WTC11 (cell line): ENCODE results near the gene LYSMD3. TPM values are rescaled to one million over a fixed set of nuclear protein-coding genes. Genes with fewer than 3 reads are reported as not detected.
A peak's percentile ranks its signal among the peaks of the same experiment; 100 is the strongest.

Experiments used
- ATAC-seq: fragments of 200-7000 bp; cut with Tn5 transposase; 2 replicates; pipeline ENCODE4 v1.10.0; 2021; ENCODE audit warnings: mild to moderate bottlenecking, moderate library complexity
- CTCF ChIA-PET: fragments of 300-600 bp; sonication (Branson Sonifier 250); formaldehyde crosslinking; loops from one replicate; lab custom pipeline; 2021; ENCODE audit warnings: antibody characterized with exemption; lab: Charles Lee
- POLR2A ChIA-PET: fragments of 350-600 bp; sonication (Branson Sonifier 250); formaldehyde crosslinking; loops from one replicate; lab custom pipeline; 2021; ENCODE audit warnings: antibody characterized with exemption; lab: Charles Lee
- DNase-seq: peaks from one replicate; pipeline ENCODE4 v3.0.0; 2021; ENCODE audit warnings: low spot score
- H3K27ac Mint-ChIP-seq: 2 replicates; pipeline ENCODE4 v1.8.0; 2021; ENCODE audit warnings: mixed read lengths
- H3K27me3 Mint-ChIP-seq: 2 replicates; pipeline ENCODE4 v1.8.0; 2021; ENCODE audit warnings: low read depth, mild to moderate bottlenecking, moderate library complexity, mixed read lengths
- H3K36me3 Mint-ChIP-seq: 2 replicates; pipeline ENCODE4 v1.8.0; 2021; ENCODE audit warnings: mixed read lengths
- H3K4me1 Mint-ChIP-seq: 2 replicates; pipeline ENCODE4 v1.8.0; 2022; ENCODE audit warnings: mixed read lengths
- H3K4me3 Mint-ChIP-seq: 2 replicates; pipeline ENCODE4 v1.8.0; 2021; ENCODE audit warnings: mild to moderate bottlenecking, moderate library complexity, mixed read lengths
- H3K9me3 Mint-ChIP-seq: 2 replicates; pipeline ENCODE4 v1.8.0; 2021; ENCODE audit warnings: mixed read lengths
- ATF1 ChIP-seq: sonication (generic); formaldehyde crosslinking; IDR thresholded peaks from 2 replicates; pipeline ENCODE4 v1.8.1; 2023; ENCODE audit warnings: mild to moderate bottlenecking, moderate library complexity, missing genetic modification reagents
- CREB1 ChIP-seq: sonication (generic); formaldehyde crosslinking; IDR thresholded peaks from 2 replicates; pipeline ENCODE4 v1.8.0; 2023; ENCODE audit warnings: mild to moderate bottlenecking, missing genetic modification reagents
- CREM ChIP-seq: sonication (generic); formaldehyde crosslinking; IDR thresholded peaks from 2 replicates; pipeline ENCODE4 v1.8.1; 2022; ENCODE audit warnings: mild to moderate bottlenecking, missing genetic modification reagents, moderate library complexity
- FOXP1 ChIP-seq: sonication (generic); formaldehyde crosslinking; IDR thresholded peaks from 2 replicates; pipeline ENCODE4 v1.8.0; 2022; ENCODE audit warnings: missing genetic modification reagents, mild to moderate bottlenecking, moderate library complexity, borderline replicate concordance
- MXD4 ChIP-seq: fragments of 250-450 bp; sonication (Bioruptor Pico); IDR thresholded peaks from 2 replicates; pipeline ENCODE4 v1.8.0; 2021; ENCODE audit warnings: mild to moderate bottlenecking, moderate library complexity, borderline replicate concordance
- OVOL2 ChIP-seq: fragments of 250-450 bp; sonication (Bioruptor Pico); IDR thresholded peaks from 2 replicates; pipeline ENCODE4 v1.9.0; 2021; ENCODE audit warnings: mild to moderate bottlenecking, borderline replicate concordance
- RELA ChIP-seq: sonication (generic); formaldehyde crosslinking; IDR thresholded peaks from 2 replicates; pipeline ENCODE4 v1.8.1; 2022; ENCODE audit warnings: missing genetic modification reagents, mild to moderate bottlenecking, borderline replicate concordance
- RORB ChIP-seq: fragments of 250-450 bp; sonication (Bioruptor Pico); IDR thresholded peaks from 2 replicates; pipeline ENCODE4 v1.9.0; 2021; ENCODE audit warnings: mild to moderate bottlenecking
- ZNF121 ChIP-seq: sonication (generic); formaldehyde crosslinking; IDR thresholded peaks from 2 replicates; pipeline ENCODE4 v1.8.0; 2023; ENCODE audit warnings: missing genetic modification reagents
- ZNF219 ChIP-seq: sonication (generic); formaldehyde crosslinking; IDR thresholded peaks from 2 replicates; pipeline ENCODE4 v1.8.0; 2023; ENCODE audit warnings: missing genetic modification reagents, mild to moderate bottlenecking, borderline replicate concordance
- ZNF263 ChIP-seq: sonication (generic); formaldehyde crosslinking; IDR thresholded peaks from 2 replicates; pipeline ENCODE4 v1.8.1; 2022; ENCODE audit warnings: low read depth, mild to moderate bottlenecking, moderate library complexity, missing genetic modification reagents
- total RNA-seq: library from RNA; stranded (reverse); gene quantifications from 3 replicates; pipeline ENCODE4 v1.2.3, GENCODE V29; 2021
- TF ChIP-seq, protein P1 (sequence below): sonication (generic); formaldehyde crosslinking; IDR thresholded peaks from 2 replicates; pipeline ENCODE4 v1.8.0; 2022; ENCODE audit warnings: mild to moderate bottlenecking, missing genetic modification reagents
- TF ChIP-seq, protein P2 (sequence below): sonication (generic); formaldehyde crosslinking; IDR thresholded peaks from 2 replicates; pipeline ENCODE4 v1.8.0; 2023; ENCODE audit warnings: mild to moderate bottlenecking, missing genetic modification reagents
- TF ChIP-seq, protein P3 (sequence below): fragments of 250-450 bp; sonication (Bioruptor Pico); conservative IDR thresholded peaks from 2 replicates; pipeline ENCODE4 v1.9.0; 2021; ENCODE audit warnings: mild to moderate bottlenecking
- TF ChIP-seq, protein P4 (sequence below): fragments of 250-450 bp; sonication (Bioruptor Pico); IDR thresholded peaks from 2 replicates; pipeline ENCODE4 v1.9.0; 2021; ENCODE audit warnings: mild to moderate bottlenecking
- TF ChIP-seq, protein P5 (sequence below): fragments of 250-450 bp; sonication (Bioruptor Pico); IDR thresholded peaks from 2 replicates; pipeline ENCODE4 v1.8.0; 2021; ENCODE audit warnings: mild to moderate bottlenecking
- TF ChIP-seq, protein P6 (sequence below): sonication (generic); formaldehyde crosslinking; IDR thresholded peaks from 2 replicates; pipeline ENCODE4 v1.8.0; 2022; ENCODE audit warnings: missing genetic modification reagents

LYSMD3 gene
- total RNA-seq, 1 experiment from 2014 or later: 15.8 TPM

DNA sequence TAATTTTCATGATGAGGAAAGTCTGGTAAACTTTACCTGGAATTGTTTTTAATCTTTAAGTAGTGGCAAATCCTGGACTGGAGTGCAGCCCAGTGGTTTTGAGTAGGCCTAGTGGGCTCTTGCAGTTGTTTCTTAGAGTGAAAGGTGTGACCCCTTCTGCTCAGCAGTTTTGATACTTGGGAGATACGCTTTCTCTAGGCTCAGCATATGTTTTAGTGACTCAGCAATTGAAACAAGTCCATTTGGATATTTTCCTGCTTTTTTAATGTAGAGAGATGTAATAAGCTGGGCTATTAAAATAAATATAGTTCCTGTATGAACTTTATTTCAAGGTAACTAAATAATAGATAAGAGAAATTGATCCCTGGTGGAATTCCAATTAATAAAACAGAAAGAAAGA lies 48.7 kb downstream of the LYSMD3 start (continued):
- TF ChIP-seq FOXP1 (CRISPR knock-in tag): no peak
- TF ChIP-seq ZNF121 (CRISPR knock-in tag): no peak
- TF ChIP-seq RORB (CRISPR knock-in tag): no peak
- no peak for TF ChIP-seq CREB1 (CRISPR knock-in tag)
- TF ChIP-seq, protein P1, sequence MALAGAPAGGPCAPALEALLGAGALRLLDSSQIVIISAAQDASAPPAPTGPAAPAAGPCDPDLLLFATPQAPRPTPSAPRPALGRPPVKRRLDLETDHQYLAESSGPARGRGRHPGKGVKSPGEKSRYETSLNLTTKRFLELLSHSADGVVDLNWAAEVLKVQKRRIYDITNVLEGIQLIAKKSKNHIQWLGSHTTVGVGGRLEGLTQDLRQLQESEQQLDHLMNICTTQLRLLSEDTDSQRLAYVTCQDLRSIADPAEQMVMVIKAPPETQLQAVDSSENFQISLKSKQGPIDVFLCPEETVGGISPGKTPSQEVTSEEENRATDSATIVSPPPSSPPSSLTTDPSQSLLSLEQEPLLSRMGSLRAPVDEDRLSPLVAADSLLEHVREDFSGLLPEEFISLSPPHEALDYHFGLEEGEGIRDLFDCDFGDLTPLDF (CRISPR knock-in tag): no peak

DNA sequence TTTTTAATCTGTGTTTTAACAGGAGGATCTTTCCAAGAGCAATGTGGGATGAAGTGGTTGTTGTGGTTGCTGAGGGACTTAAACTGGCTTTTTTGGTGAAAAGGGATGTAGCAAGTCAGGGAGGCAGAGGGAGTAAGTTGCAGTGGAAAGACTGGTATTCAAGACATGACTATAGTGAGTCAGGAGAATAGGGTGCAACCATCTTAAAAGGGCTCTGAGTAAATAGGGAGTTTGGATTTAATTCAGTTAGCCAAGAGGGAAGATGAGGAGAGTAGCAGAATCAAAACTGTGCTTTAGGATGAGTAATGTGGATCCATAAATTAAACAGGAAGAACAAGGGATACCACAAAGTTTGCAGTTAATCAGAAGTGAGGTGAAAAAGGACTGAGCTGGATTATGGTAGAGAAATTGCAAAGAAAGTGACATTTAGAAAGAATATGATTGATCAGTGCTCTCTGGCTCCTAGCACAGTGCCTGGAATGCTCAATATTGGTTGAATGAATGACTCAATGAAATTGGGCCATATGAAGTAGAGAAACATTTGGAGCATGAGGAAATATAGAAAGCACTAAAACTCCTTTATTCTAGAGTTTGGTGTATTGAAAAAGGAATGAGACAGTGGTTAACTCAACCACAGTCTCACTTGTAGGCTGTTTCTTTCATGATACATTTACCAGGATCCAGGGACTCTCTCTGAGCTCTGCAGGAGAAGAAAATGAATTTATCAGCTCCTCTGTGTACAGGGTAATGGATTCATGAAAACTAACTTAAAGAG lies 49.6 kb downstream of the LYSMD3 start:
- POLR2A ChIA-PET: no interaction called here
- CTCF ChIA-PET: no interaction called here
- no peak for TF ChIP-seq CREM (CRISPR knock-in tag)
- TF ChIP-seq OVOL2 (CRISPR knock-in tag): no peak
- no peak for TF ChIP-seq MXD4 (CRISPR knock-in tag)
- TF ChIP-seq, protein P2, sequence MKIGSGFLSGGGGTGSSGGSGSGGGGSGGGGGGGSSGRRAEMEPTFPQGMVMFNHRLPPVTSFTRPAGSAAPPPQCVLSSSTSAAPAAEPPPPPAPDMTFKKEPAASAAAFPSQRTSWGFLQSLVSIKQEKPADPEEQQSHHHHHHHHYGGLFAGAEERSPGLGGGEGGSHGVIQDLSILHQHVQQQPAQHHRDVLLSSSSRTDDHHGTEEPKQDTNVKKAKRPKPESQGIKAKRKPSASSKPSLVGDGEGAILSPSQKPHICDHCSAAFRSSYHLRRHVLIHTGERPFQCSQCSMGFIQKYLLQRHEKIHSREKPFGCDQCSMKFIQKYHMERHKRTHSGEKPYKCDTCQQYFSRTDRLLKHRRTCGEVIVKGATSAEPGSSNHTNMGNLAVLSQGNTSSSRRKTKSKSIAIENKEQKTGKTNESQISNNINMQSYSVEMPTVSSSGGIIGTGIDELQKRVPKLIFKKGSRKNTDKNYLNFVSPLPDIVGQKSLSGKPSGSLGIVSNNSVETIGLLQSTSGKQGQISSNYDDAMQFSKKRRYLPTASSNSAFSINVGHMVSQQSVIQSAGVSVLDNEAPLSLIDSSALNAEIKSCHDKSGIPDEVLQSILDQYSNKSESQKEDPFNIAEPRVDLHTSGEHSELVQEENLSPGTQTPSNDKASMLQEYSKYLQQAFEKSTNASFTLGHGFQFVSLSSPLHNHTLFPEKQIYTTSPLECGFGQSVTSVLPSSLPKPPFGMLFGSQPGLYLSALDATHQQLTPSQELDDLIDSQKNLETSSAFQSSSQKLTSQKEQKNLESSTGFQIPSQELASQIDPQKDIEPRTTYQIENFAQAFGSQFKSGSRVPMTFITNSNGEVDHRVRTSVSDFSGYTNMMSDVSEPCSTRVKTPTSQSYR (CRISPR knock-in tag): no peak
- TF ChIP-seq, protein P3, sequence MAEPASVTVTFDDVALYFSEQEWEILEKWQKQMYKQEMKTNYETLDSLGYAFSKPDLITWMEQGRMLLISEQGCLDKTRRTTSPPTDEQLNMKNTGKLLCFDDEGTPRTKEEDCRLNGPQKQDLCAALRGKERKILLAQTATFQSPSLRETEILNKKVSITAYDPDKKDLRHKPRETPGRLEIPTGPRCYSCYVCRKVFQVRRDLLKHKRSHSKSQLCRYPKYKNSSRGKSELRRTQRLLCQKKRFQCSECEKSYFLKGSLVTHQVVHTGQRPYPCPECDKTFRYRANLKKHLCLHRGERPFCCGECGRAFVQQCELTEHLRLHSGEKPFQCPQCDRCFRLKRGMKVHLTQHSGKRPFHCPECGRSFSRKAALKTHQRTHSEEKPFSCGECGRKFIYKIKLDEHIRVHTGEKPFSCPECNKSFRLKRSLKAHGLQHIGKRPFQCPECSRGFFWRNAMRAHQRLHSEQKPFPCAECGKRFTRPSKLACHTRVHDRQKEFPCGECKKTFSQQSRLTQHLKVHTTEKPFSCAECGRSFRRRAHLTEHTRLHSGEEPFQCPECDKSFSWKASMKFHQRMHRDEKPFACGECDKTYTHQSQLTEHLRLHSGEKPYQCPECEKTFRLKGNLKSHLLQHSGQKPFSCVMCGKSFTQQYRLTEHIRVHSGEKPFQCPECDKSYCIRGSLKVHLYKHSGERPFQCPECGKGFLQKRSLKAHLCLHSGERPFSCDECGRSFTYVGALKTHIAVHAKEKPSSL (CRISPR knock-in tag): no peak
- no peak for TF ChIP-seq ATF1
- no peak for TF ChIP-seq ZNF263 (CRISPR knock-in tag)
- TF ChIP-seq ZNF219 (CRISPR knock-in tag): no peak
- TF ChIP-seq, protein P4, sequence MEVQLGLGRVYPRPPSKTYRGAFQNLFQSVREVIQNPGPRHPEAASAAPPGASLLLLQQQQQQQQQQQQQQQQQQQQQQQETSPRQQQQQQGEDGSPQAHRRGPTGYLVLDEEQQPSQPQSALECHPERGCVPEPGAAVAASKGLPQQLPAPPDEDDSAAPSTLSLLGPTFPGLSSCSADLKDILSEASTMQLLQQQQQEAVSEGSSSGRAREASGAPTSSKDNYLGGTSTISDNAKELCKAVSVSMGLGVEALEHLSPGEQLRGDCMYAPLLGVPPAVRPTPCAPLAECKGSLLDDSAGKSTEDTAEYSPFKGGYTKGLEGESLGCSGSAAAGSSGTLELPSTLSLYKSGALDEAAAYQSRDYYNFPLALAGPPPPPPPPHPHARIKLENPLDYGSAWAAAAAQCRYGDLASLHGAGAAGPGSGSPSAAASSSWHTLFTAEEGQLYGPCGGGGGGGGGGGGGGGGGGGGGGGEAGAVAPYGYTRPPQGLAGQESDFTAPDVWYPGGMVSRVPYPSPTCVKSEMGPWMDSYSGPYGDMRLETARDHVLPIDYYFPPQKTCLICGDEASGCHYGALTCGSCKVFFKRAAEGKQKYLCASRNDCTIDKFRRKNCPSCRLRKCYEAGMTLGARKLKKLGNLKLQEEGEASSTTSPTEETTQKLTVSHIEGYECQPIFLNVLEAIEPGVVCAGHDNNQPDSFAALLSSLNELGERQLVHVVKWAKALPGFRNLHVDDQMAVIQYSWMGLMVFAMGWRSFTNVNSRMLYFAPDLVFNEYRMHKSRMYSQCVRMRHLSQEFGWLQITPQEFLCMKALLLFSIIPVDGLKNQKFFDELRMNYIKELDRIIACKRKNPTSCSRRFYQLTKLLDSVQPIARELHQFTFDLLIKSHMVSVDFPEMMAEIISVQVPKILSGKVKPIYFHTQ: no peak
- TF ChIP-seq RELA (CRISPR knock-in tag): no peak
- TF ChIP-seq, protein P5, sequence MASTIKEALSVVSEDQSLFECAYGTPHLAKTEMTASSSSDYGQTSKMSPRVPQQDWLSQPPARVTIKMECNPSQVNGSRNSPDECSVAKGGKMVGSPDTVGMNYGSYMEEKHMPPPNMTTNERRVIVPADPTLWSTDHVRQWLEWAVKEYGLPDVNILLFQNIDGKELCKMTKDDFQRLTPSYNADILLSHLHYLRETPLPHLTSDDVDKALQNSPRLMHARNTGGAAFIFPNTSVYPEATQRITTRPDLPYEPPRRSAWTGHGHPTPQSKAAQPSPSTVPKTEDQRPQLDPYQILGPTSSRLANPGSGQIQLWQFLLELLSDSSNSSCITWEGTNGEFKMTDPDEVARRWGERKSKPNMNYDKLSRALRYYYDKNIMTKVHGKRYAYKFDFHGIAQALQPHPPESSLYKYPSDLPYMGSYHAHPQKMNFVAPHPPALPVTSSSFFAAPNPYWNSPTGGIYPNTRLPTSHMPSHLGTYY: no peak
- TF ChIP-seq, protein P6, sequence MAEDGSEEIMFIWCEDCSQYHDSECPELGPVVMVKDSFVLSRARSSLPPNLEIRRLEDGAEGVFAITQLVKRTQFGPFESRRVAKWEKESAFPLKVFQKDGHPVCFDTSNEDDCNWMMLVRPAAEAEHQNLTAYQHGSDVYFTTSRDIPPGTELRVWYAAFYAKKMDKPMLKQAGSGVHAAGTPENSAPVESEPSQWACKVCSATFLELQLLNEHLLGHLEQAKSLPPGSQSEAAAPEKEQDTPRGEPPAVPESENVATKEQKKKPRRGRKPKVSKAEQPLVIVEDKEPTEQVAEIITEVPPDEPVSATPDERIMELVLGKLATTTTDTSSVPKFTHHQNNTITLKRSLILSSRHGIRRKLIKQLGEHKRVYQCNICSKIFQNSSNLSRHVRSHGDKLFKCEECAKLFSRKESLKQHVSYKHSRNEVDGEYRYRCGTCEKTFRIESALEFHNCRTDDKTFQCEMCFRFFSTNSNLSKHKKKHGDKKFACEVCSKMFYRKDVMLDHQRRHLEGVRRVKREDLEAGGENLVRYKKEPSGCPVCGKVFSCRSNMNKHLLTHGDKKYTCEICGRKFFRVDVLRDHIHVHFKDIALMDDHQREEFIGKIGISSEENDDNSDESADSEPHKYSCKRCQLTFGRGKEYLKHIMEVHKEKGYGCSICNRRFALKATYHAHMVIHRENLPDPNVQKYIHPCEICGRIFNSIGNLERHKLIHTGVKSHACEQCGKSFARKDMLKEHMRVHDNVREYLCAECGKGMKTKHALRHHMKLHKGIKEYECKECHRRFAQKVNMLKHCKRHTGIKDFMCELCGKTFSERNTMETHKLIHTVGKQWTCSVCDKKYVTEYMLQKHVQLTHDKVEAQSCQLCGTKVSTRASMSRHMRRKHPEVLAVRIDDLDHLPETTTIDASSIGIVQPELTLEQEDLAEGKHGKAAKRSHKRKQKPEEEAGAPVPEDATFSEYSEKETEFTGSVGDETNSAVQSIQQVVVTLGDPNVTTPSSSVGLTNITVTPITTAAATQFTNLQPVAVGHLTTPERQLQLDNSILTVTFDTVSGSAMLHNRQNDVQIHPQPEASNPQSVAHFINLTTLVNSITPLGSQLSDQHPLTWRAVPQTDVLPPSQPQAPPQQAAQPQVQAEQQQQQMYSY: no peak

More for the DNA sequence above, 49.6 kb downstream of the LYSMD3 start:
- DNase-seq: no peak
- peaks cover 8% of the 10 kb centered on the region for H3K36me3 Mint-ChIP-seq
- H3K4me1 Mint-ChIP-seq: peaks cover 56% of the 10 kb centered on the region
- H3K27me3 Mint-ChIP-seq: no peaks in the 10 kb centered on the region
- H3K27ac Mint-ChIP-seq: peak overlapping the region; percentile 58
- no peak overlapping the region for H3K4me3 Mint-ChIP-seq
- H3K9me3 Mint-ChIP-seq: no peaks in the 10 kb centered on the region
- no peak for ATAC-seq
